Progenitor cell of endocrine pancreas (in vitro differentiated cells): ENCODE data around the gene PDIA4. TPM values are rescaled to one million over a fixed set of nuclear protein-coding genes. Genes with fewer than 3 reads are reported as not detected.

ENCODE experiments used
- DNase-seq: peaks from one replicate; pipeline ENCODE4 v3.0.0; 2021; ENCODE audit warnings: low spot score; ENCODE audit not compliant: unreplicated experiment
- H3K27ac Mint-ChIP-seq: 2 replicates; pipeline ENCODE4 v1.8.0; 2021; ENCODE audit warnings: mild to moderate bottlenecking, moderate library complexity, mixed read lengths
- H3K27me3 Mint-ChIP-seq: 2 replicates; pipeline ENCODE4 v1.8.0; 2021; ENCODE audit warnings: mixed read lengths
- H3K36me3 Mint-ChIP-seq: 2 replicates; pipeline ENCODE4 v1.8.0; 2022; ENCODE audit warnings: mixed read lengths; ENCODE audit not compliant: insufficient read depth
- H3K4me1 Mint-ChIP-seq: 2 replicates; pipeline ENCODE4 v1.8.0; 2021; ENCODE audit warnings: low read depth, mixed read lengths
- H3K4me3 Mint-ChIP-seq: 2 replicates; pipeline ENCODE4 v1.8.0; 2021; ENCODE audit warnings: low read depth, mild to moderate bottlenecking, moderate library complexity, mixed read lengths
- H3K9me3 Mint-ChIP-seq: 2 replicates; pipeline ENCODE4 v1.8.0; 2021; ENCODE audit warnings: low read depth, mixed read lengths
- CTCF ChIP-seq: fragments of 200-600 bp; sonication (generic); IDR thresholded peaks from one replicate; pipeline ENCODE4 v1.5.0; 2021; ENCODE audit warnings: antibody characterized with exemption, mild to moderate bottlenecking; ENCODE audit not compliant: unreplicated experiment
- total RNA-seq: library from RNA; stranded (reverse); gene quantifications from 2 replicates; pipeline ENCODE4 v1.2.1, GENCODE V29; 2021

PDIA4 gene
- total RNA-seq, 1 donor from 2014 or later = 238 TPM

GRCh38 chr7:149072438-149072775 lies 44.1 kb upstream of the PDIA4 start:
- H3K4me3 Mint-ChIP-seq = no peak overlapping the region
- H3K9me3 Mint-ChIP-seq = no peaks in the 10 kb centered on the region
- H3K27ac Mint-ChIP-seq = no peak overlapping the region
- TF ChIP-seq CTCF = no peak
- H3K4me1 Mint-ChIP-seq = no peaks in the 10 kb centered on the region
- no peaks in the 10 kb centered on the region for H3K27me3 Mint-ChIP-seq
- DNase-seq = no peak
- peaks cover 26% of the 10 kb centered on the region for H3K36me3 Mint-ChIP-seq

GRCh38 chr7:149071641-149072437 lies 43.5 kb upstream of the PDIA4 start:
- H3K27ac Mint-ChIP-seq = no peak overlapping the region
- H3K9me3 Mint-ChIP-seq = no peaks in the 10 kb centered on the region
- no peaks in the 10 kb centered on the region for H3K4me1 Mint-ChIP-seq
- no peak overlapping the region for H3K4me3 Mint-ChIP-seq
- no peaks in the 10 kb centered on the region for H3K27me3 Mint-ChIP-seq
- peaks cover 22% of the 10 kb centered on the region for H3K36me3 Mint-ChIP-seq
- TF ChIP-seq CTCF = peak; percentile 32
- DNase-seq = no peak

- TF ChIP-seq CTCF = no peak
- Mint-ChIP-seq H3K9me3 (no peaks in the 10 kb centered on the region), H3K27me3 (no peaks in the 10 kb centered on the region), H3K36me3 (peaks cover 20% of the 10 kb centered on the region), H3K4me3 (no peak overlapping the region), H3K27ac (no peak overlapping the region), H3K4me1 (no peaks in the 10 kb centered on the region)
- no peak for DNase-seq
Measured at GRCh38 chr7:149071182-149071635, 42.9 kb upstream of the PDIA4 start.

GRCh38 chr7:149070372-149071125 lies 42.2 kb upstream of the PDIA4 start:
- Mint-ChIP-seq H3K9me3 (no peaks in the 10 kb centered on the region), H3K4me3 (no peak overlapping the region), H3K27ac (no peak overlapping the region), H3K4me1 (no peaks in the 10 kb centered on the region), H3K36me3 (peaks cover 20% of the 10 kb centered on the region), H3K27me3 (no peaks in the 10 kb centered on the region)
- no peak for TF ChIP-seq CTCF
- DNase-seq = no peak

- no peak overlapping the region for H3K27ac Mint-ChIP-seq
- peak overlapping the region; percentile 41 for H3K4me3 Mint-ChIP-seq
Measured at GRCh38 chr7:149067869-149068268, 39.6 kb upstream of the PDIA4 start.

More at GRCh38 chr7:149067869-149068268, 39.6 kb upstream of the PDIA4 start:
- no peaks in the 10 kb centered on the region for H3K27me3 Mint-ChIP-seq
- no peak for TF ChIP-seq CTCF
- no peaks in the 10 kb centered on the region for H3K9me3 Mint-ChIP-seq
- H3K36me3 Mint-ChIP-seq = peaks cover 15% of the 10 kb centered on the region
- no peak for DNase-seq
- peaks cover 3% of the 10 kb centered on the region for H3K4me1 Mint-ChIP-seq
